ENCODE measurements around the gene IL21R.
"Not testable (repeated sequence)": the region's sequence is repeated elsewhere in the genome, so short reads cannot be mapped to it uniquely, and the experiment has no call there.

IL21R gene

DNA sequence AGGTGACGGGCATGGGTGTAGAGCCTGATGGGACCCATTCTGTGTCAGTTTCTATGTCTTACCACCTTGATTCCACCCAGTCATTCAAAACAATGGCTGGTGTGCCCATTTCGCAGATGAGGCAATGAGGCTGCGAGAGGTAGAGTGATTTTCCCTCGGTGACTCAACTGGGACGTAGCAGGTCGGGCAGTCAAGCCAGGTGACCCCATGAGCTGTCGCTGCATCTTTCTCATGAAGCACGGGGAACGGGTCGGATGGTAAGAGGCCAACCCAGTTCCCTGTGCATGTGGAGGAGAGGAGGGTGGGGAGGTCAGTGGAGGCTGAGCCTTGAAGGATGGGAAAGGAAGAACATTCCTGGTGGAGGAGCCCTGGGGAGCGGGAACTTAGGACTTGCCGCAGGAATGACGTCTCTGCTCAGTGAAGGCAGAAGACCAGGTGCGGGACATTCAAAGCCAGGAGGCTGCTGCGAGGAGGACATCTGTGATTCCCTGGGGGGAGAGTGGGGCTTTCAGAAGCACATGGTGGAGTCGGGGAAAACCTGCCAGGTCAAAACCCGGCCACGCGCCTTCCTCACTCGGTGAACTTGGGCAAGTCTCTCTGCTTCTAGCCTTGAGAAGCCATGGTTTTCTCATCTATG lies 1.1 kb downstream of the IL21R start:
- DNase-seq (ENCODE audit: low read depth): peak; percentile 19

DNA sequence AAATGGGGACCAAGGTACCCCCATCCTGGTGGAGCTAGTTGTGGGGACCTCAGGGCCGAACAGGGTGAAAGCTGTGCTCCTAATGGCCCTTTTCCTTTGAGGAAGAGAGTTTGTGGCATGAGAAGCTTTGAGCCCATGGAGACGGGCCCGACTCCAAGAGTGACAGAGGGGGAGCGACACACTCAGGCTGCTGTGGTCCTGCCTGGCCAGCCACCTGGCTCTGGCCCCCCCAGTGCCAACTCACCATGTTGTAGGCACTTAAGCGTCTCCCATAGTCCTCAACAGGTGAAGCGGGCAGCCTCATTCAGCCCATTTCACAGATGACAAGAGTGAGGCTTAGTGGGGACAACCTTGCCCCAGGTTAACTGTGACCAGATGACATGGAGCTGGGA lies 1.6 kb downstream of the IL21R start:
- DNase-seq (ENCODE audit: low read depth): no peak

GRCh38 chr16:27404163-27404823 lies 2.3 kb downstream of the IL21R start:
- no peak for DNase-seq (ENCODE audit: low read depth)

GRCh38 chr16:27405546-27406451 lies 3.8 kb downstream of the IL21R start:
- peak; percentile 34 for DNase-seq (ENCODE audit: low read depth)

DNA sequence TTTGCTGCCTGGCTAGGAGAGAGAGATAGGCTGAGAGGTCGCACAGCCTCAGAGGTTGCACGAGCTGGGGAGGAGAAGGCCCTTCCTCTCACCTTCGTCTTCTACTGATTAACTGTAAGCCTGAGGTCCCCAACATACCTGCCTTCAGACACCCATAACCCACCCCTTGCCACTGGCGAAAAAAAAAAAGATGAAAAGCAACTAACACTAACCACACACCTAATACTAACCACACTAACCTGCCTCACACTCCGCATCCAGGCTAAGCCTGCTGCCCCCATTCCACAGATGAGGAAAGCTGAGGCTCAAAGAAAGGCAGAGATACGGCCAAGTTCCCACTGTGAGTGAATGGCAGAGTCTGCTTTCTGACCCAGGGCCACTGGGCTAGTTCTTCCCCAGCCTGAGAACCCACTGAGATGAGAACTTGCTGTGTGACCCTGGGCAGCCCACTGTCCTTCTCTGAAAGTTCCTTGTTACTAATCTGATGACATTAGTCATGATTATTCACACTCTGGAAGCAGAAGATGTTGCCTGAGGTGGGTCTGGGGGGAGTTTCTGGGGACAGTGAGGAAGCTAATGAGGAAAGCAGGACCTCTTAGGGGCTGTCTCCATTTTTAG lies 4.6 kb downstream of the IL21R start:
- DNase-seq (ENCODE audit: low read depth): no peak

DNA sequence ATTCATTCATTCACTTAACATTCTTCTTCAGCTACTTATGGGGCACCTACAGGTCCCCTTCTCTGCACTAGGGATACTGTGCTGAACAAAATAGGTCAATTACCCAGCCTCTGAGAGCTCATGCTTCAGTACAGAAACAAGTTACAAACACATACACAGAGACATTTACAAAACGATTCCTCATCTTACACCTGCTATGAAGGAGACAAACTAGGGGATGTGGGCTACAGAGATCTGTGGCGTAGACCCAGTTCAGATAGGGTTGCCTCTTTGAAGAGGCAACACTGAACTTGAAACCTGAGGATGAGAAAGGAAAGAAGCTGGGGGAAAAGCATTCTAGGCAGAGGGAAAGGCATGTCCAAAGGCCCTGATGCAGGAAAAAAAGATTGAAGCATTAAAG lies 5.2 kb downstream of the IL21R start:
- DNase-seq (ENCODE audit: low read depth): no peak

DNA sequence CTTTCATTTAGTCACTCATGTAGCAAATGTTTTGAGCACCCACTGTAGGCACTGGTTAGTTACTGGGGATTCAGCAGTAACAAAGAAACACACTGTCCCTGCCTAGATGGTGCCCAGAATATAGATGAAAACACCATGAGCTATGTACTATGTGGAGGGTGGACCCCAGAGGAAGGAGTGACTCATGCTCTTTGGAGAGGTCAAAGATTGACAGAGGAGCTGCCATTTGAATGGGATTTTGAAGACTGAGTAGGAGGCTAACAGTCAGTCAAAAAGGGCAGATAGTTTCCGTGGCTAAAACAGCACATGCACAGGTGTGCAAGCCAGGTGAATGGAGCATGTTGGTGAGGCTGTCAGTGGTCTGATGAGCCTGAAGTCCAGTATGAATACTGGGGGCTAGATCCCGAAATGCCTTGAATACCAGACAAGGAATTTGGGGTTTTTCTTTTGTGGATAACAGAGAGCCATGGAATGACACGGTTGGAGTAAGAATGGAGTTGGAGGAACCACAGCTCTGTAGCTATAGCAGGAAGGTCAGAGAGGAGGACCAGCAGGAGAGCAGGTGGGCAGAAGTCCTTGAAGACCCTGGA lies 6.1 kb downstream of the IL21R start:
- DNase-seq (ENCODE audit: low read depth): no peak

DNA sequence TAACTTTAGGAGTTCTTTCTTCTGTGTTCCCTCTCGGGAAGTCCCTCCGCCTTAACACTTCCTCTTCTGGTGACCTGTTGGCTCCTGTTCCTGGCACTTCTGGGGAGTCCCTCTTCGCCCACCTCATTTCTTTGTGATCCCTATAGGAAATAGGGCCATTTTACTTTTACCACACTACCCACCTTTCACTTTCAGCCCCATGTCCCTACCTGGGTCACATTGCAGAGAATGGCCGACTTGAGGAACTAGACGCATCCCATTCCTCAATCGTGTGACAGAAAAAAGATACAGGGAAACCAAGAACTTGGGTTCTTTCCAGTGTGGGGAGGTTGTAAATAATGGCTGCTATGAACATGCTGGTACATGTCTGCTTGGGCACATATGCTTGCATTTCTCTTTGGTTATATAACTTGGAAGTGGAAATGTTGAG lies 6.6 kb downstream of the IL21R start:
- no peak for DNase-seq (ENCODE audit: low read depth)

GRCh38 chr16:27409958-27410357 lies 8.0 kb downstream of the IL21R start:
- DNase-seq (ENCODE audit: low read depth): not testable (repeated sequence)

- no peak for DNase-seq (ENCODE audit: low read depth)
Observed at GRCh38 chr16:27410761-27411160, 8.8 kb downstream of the IL21R start.

DNA sequence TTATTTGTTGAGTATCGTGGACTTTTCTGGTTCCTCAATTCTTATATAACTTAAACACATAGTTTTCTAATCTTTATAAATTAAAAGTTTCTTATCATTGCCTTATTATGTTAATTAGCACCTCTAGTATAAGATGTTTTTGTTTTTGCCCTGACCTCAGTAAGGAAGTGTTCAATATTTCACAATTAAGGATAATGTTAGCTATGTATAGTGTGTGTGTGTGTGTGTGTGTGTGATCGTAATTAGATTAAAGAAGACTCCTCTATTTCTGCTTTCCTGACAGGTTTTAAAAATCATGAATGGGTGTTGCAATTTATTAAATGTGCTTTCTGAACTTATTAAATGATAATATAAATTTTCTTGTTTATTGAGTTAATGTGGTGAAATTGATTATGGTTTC lies 12.0 kb downstream of the IL21R start:
- DNase-seq (ENCODE audit: low read depth): no peak

GRCh38 chr16:27414788-27415431 lies 12.9 kb downstream of the IL21R start:
- no peak for DNase-seq (ENCODE audit: low read depth)

DNA sequence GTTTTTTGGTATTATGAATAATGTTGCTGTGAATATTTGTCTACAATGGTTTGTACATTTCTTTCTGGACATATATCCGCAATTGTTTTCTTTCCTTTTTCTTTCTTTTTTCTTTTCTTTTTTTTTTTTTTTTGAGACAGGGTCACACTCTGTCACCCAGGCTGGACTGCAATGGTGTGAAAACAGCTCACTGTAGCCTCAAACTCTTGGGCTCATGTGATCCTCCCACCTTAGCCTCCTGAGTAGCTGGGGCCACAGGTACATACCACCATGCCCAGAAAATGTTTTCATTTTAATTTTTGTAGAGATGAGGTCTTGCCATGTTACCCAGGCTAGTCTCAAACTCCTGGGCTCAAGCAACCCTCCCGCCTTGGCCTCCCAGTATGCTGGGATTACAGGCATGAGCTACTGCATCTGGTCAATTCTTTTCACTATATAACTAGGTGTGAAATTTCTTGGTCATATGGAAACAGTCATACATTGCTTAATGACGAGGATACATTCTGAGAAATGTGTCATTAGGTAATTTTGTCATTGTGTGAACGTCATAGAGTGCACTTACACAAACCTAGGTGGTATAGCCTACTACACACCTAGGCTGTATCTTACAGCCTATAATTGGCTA lies 15.2 kb downstream of the IL21R start:
- no peak for DNase-seq (ENCODE audit: low read depth)

GRCh38 chr16:27421961-27422740 lies 20.2 kb downstream of the IL21R start:
- DNase-seq (ENCODE audit: low read depth): no peak

DNA sequence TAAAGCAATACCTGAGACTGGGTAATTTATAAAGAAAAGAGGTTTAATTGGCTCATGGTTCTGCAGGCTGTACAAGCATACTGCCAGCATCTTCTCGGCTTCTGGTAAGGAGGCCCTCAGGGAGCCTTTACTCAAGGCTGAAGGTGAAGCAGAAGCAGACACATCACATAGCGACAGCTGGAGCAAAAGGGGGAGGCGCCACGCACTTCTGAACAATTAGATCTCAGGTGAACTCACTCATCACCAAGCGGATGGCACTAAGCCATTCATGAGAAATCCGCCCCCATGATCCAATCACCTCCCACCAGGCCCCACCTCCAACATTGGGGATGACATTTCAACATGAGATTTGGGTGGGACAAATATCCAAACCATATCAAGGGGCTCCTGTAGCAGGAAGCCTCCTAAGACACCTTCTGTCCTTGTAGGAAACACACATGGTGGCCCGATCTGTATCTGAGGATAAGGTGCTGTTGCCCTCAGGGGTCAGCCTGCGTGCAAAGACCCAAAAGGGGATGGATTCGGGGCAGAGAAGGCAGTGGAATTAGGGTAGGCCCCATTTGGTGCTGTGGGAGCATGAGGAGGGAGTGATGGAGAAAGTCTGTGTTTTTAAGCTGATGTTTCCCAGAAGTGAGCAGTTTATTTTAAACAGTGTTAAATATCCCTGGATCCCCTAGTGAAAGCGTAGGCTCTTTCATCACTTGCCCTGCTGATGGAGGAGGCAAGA lies 23.0 kb downstream of the IL21R start:
- no peak for DNase-seq (ENCODE audit: low read depth)

DNA sequence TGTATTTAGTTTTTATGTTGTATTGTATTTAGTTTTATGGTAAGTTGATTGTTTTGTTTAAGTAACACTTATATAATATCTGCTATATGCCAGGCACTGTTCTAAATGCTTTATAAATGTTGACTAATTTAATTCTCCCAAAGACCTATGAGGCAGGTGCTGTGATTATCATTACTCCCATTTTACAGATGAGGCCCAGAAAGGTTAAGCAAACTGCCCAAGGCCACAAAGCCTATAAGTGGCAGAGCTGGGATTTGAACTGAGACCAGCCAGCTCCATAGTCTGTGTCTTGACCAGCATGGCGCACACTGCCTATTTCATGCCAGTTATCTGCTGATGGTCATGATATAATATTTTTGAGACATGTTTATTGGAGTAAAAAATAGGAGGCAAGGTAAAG lies 24.0 kb downstream of the IL21R start:
- DNase-seq (ENCODE audit: low read depth): no peak

GRCh38 chr16:27426423-27427408 lies 24.7 kb downstream of the IL21R start:
- DNase-seq (ENCODE audit: low read depth): peak; percentile 67

DNA sequence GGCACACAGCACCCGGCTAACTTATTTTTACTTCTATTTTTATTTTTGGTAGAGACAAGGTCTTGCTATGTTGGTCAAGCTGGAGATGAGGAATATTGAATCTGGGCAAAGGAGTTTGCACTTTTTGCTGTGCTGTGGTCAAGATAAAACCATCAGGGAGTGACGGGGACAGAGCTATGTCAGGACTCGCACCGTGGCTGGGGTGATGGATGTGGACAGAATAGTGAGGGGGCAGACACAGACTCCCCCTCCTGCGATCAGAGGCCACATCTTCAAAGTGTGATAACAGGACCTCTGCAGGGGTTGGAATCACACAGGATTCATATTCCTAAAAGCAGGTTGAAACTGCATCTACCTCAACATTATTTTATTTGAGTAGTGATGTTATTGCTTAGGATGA lies 25.6 kb downstream of the IL21R start:
- DNase-seq (ENCODE audit: low read depth): no peak
